HG03354 (cell line): Measurements from ENCODE around the gene SIPA1L3.

Experiments used
- ATAC-seq: cut with Tn5 transposase; IDR thresholded peaks from one replicate; pipeline ENCODE4 v1.9.1; 2021; ENCODE audit warnings: mild to moderate bottlenecking; ENCODE audit not compliant: unreplicated experiment, poor library complexity, severe bottlenecking

The SIPA1L3 gene

DNA sequence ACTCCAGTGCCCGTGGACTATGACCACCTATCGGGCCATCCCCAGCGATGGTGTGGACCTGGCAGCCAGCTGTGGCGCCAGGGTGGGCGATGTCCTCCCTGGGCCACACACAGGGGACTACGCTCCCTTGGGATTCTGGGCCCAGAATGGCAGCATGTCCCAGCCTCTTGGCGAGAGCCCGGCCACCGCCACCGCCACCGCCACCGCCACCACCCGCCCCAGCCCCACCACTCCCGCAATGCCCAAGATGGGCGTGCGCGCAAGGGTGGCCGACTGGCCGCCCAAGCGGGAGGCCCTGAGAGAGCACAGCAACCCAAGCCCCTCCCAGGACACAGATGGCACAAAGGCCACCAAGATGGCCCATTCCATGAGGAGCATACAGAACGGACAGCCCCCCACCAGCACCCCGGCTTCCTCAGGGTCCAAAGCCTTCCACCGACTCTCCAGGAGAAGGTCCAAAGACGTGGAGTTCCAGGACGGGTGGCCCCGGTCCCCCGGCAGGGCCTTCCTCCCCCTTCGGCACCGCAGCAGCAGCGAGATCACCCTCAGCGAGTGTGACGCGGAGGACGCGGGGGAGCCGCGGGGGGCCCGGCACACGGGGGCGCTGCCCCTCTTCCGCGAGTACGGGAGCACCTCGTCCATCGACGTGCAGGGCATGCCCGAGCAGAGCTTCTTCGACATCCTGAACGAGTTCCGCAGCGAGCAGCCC, 174.7 kb downstream of the SIPA1L3 start:
- no peak for ATAC-seq

DNA sequence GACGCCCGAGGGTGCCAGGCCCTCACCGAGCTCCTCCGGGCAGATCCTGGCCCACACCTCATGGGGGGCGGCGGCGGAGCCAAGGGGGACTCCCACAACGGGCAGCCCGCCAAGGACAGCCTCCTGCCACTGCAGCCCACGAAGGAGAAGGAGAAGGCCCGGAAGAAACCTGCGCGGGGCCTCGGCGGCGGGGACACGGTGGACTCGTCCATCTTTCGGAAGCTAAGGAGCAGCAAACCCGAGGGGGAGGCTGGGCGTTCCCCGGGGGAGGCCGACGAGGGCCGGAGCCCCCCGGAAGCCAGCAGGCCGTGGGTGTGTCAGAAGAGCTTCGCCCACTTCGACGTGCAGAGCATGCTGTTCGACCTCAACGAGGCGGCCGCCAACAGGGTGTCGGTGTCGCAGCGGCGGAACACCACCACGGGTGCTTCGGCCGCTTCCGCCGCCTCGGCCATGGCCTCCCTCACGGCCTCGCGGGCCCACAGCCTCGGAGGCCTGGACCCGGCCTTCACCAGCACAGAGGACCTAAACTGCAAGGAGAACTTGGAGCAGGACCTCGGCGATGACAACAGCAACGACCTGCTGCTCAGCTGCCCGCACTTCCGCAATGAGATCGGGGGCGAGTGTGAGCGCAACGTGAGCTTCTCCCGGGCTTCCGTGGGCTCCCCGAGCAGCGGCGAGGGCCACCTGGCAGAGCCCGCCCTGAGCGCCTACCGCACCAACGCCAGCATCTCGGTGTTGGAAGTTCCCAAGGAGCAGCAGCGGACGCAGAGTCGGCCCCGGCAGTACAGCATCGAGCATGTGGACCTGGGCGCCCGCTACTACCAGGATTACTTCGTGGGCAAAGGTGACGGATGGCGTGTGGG, 175.5 kb downstream of the SIPA1L3 start:
- ATAC-seq: no peak

DNA sequence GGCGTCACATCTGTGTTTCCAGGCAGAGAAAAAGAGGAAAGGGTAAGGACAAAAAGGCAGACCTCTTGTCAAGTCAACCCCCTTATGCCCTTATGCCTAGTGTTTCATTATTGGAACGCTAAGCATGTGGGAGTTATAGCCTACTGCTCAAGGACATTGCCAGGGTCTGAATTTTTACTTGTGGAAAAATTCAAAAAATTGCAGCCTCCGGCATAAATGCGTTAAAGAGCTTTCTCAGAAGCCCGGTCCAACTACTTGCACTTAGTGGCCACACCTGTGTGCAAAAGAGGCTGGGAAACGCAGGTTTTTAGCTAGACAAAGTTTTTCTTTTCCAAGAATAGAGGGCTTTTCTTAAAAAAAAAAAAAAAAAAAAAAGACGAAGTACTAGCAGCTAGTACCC, 177.2 kb downstream of the SIPA1L3 start:
- no peak for ATAC-seq

DNA sequence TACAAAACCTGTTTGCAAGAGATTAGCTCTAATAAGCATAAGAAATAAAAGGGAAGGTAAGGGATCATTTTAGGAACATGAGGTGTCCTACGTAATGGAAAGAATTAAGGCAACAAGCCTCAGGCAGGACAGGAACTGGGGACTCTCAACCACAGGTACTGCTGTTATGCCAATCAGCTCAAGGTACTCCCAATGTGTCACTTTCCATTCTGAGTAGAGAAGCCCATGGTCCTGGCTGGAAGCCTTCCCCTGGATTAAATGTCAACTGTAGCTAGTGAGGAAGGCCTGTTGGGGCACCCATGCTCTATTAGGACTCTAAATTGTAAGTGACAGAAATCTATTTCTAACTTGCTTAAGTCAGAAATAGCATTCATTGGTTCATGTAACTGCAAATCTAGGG, 182.4 kb downstream of the SIPA1L3 start:
- no peak for ATAC-seq

DNA sequence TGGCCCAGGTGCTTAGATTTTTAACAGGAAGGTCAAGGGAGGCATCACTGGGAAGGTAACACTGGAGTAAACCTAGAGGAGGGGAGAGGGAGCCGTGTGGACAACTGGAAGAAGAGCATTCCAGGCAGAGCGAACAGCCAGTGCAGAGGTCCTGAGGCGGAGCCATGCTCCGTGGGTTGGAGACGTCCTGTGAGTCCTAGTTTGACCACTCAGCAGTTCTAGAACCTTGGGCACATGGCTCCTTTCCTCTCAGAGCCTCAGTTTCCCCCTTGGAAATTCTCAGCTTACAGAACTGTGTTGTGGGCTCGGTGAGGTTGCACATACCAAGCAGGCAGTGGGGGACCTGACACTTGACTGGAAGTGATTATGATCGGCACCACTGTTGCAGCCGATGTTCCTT, 186.1 kb downstream of the SIPA1L3 start:
- no peak for ATAC-seq

DNA sequence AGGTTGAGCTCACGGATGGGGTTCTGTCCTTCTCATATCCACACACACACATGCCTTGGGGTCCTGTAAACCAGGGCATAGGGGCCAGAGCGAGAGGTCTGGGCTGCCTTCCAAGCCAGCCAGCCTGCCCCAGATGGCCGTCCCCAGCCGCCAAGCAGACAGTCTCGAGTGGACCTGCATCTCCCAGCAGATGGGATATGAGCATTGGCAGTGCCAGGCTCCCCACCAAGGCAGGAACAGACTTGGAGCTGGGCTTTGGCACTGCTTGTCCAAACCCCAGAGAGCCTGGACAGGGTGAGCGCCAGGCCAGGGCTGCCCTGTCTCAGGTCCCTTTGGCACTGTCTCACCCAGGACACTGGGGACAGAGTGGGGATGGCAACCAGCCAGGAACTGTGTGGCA, 186.6 kb downstream of the SIPA1L3 start:
- no peak for ATAC-seq

DNA sequence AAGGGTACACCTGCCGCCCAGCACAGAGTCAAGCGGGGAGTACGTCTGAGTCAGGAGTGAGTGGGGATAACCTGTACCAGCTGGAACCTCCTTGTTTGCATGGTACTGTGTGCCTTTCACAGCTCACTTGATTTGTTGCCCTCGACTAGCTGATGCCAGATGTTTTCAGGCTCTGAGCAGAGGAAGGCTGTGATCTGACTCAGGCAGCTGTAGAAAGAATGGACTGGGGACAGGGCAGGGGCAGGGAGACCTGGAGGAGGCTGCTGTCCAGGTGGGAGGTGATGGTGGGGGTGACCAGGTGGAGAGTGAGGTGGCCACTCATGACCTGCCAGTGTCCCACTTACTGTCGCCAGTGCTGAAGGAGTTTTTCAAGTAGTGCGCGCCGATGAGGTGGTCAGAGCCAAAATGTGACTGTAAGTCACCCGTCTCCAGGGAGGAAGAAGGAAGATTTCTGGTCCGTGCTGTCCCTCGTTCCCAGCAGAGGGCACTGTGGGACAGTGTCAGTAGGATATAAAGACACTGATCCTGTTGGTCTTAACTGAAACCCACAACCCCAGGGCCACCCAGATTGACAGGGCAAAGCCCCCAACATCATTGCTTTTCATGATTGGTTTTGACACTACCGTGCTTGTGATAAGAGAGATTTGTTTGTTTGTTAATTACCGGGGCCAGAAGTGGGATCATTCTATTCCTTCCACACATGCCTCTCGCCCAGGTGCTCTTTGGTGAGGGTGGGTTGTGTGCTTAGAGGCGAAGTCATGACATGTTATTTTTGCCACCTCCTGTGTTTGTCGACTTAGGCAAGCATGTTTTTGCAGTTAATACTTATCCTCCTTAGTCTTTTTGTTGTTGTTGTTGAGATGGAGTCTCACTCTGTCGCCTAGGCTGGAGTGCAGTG, 188.7 kb downstream of the SIPA1L3 start:
- ATAC-seq: no peak

DNA sequence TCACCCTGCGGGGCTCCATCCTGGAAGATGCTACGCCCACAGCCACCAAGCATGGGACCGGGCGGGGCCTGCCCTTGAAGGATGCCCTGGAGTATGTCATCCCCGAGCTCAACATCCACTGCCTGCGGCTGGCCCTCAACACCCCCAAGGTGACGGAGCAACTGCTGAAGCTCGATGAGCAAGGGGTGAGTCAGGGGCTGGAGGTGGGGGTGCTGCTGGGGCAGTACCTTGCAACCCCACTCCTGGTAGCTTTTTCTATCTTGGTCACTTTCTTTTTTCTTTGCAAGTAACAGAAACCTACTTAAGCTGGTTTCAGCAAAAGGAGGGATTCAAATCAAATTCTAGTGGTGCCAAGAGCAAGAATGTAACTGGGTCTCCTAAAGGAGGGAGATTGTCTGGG, 193.0 kb downstream of the SIPA1L3 start:
- no peak for ATAC-seq

DNA sequence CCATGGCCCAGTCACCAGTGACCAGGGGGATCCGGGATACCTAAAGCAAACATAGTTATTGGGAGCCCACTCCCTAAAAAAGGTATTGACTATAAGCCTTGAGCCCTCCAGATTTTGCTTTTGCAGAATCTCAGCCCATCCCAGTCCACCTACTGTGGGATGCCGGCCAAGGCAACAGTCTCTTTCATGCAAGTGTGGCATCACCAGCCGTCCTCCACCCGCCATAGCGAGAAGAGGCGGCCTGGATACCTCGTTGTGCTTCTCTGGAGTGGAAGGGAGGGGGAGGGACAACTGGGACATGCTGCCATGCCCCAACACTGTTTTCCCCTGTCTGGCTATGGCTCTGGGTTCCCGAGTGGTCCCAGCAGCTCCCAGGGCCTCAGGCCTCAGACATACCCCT, 193.6 kb downstream of the SIPA1L3 start:
- ATAC-seq: no peak

DNA sequence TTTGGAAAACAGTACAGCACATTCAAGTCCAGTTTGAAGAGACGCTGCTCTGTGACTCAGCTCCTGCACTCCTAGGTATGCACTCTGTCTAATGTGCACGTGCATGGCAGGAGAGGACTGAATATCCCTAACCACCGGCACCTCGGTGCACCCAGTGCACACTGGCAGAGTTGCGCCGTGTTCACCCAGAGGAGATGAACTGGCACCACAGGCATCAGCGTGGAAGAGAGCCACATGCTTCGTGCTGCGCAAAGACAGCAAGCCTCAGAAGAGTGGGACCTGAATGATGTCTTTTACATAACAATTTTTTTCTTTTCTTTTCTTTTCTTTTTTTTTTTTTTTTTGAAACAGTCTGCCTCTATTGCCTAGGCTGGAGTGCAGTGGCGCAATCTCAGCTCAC, 194.7 kb downstream of the SIPA1L3 start:
- no peak for ATAC-seq

DNA sequence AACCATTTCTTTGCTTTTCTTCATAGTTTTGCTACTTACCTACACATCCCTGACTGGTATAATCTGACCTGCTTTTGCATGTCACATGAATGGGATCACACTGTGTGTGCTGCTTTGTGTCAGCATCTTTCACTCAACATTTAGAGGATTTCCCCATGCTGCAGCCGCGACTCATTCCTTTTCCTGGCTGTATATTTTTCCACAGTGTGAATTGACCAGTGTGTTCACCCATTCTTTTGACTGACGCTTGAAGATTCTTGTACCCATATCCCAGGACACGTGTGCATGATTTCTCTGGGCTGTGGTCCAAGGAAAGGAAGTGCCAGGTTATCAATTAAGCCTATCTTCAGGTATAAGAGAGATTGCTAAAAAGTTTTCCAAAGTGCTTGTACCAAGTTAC, 198.6 kb downstream of the SIPA1L3 start:
- ATAC-seq: no peak

DNA sequence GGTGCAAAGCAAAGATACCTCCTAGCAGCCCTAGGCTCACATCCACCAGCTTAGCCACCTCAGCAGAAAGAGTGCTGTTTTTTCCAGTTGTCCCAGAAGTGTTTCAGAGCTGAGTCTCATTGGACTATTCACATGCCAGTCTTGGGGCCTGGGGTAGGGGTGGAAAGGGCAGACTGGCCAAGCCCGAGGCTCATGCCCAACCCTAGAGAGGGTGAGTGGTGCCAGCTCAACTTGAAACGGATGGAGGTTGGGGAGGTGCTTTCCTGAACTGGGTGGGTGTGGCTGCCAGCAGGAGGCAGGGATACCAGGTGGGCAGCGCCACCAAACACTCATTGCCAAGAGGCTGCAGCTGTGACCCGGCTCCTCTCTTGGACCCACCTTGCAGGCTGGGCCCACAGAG, 200.1 kb downstream of the SIPA1L3 start:
- no peak for ATAC-seq

DNA sequence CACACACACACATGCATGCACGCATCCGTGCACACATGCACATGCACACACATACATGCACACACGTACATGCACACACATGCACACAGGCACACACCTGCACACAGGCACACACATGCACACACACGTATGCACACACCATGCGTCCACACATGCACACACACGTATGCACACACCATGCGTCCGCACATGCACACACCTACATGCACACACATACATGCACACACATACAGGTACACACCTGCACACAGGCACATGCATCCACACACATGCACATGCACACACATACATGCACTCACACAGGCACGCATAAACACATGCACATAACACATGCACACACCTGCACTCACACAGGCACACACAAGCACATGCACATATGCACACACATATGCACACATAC, 204.9 kb downstream of the SIPA1L3 start:
- no peak for ATAC-seq

DNA sequence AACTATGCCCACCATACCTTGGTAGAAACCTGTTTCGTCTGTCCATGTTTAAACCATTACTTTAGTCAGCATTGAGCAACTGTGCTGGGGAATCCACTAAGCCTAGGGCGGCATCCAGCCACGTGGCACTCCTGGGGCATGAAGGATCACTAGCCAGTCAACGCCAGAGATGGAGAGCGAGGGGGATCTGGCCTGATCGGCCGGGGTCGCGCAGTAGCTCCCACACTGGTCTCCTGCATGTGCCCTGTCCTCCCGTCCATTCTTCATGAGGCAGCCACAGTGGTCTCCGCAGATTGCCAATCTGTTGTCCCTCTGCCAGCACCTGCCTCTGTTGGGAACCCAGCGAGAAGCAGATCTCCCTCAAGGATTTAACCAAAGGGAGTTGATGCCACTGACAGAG, 207.6 kb downstream of the SIPA1L3 start:
- ATAC-seq: no peak

DNA sequence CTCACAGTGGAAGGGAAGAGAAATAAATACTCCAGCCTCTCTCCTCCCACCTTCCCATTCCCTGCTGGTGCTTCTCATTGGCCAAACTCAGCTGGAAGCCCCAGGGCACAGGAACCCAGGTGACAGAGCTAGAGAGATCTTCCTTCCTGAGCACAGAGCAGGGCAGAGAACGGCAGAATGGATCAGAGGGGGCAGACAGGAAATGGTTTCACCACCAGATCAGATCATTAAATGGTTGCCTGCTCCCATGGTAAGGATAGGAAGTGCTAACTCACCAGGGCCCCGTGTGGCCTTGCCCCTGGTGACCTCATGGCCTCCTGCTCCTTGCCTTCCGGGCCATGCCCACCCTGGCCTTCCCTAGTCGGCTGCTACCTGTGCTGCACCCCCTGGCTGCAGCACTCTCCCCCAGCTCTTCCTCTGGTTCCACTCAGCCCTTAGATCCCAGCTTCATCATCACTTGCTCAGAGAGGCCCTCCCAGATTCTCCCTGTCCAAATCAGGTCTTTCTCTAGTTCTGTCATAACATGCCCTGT, 208.3 kb downstream of the SIPA1L3 start:
- no peak for ATAC-seq

DNA sequence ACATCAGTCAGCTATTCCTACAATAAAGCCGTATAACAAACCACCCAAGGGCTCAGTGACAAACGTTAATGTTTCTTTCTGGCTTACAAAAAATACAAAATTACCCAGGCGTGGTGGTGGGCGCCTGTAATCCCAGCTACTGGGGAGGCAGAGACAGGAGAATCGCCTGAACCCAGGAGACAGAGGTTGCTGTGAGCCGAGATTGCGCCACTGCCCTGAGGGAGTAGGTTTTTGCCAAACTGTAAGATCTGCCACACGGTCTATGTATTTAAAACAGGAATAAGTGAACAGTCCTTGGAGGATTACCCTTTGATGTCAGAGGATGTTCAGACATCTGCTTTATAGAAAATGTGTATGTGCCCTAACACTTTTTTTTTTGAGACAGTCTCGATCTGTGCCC, 211.2 kb downstream of the SIPA1L3 start:
- no peak for ATAC-seq

DNA sequence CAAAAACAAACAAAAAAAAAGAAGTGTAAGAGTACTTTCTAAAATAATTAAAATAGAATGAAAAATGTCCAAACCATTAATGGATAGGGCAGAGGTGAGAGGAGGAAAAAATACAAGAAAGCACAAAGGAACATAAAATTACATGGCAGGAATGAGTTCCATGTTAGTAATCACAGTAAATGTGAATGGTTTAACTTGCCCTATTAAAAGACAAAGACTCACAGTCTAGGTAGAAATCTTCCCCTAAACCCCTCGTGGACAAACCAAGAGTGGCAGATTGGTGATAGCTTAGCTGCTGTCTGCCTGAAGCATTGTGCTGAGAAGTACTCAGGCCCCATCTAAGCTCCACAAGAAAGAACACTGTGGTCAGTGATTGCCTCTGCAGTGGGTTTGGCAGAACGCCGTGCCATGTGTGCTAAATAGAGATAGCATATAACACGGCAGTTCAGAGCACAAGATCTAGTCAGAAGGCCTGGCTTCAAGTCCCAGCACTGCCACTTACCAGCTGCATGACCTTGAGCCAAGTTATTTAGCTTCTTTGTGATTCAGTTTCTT, 213.5 kb downstream of the SIPA1L3 start:
- no peak for ATAC-seq

DNA sequence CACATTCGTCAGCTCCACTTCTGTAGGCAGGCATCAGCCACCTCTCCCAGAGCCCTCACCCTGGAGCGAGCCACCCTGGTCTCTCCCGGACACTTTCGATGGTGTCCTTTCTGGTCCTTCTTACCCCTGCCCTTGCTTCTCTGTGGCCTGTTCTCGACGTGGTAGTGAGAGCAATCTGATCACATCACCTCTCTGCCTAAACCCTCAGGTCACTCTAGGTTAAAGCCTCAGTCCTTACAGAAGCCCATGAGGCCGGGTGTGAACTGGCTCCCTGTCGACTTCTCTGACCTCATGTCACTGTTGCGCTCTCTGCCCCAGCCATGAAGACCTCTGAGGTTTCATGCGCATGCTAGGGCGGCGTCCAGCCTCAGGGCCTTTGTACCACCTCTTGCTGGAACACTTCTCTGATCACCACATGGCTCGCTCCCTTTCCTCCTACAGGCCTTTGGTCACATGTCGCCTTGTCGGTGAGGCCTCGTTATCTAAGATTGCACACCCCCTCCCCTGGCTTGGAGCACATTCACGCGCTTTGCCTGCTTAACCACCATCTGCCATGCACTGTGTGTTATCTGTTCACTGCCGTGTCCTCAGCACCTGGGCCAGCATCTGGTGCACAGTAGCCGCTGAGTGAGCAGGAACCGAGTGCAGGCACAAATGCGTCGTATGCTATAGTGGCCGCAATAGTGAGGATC, 215.5 kb downstream of the SIPA1L3 start:
- no peak for ATAC-seq

DNA sequence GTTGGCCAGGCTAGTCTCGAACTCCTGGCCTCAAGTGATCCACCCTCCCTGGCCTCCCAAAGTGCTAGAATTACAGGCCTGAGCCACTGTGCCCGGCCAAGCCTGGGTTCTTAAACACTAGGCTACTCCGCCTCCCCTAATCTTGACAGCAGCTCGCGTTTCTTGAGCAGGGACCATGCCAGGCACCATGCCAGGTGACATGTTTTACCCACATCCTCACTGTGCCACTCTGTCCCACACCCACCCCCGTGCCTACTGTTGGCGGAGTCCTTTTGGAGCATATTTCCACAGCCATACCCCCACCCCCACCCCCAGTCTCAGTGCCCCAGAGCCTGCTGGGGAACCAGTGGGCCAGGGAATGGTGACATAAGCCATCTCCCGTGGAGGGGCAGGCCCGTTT, 218.2 kb downstream of the SIPA1L3 start:
- ATAC-seq: no peak
